A204.1 (cell line): ENCODE data around the gene TFCP2.
A peak's percentile ranks its signal among the peaks of the same experiment; 100 is the strongest.

ENCODE experiments used
- FAIRE-seq: peaks from 2 replicates; lab custom pipeline; 2012; peaks lifted over from hg19 to GRCh38; lab: Jason Lieb, UNC

TFCP2 gene

GRCh38 chr12:51150777-51151176 lies 22.2 kb downstream of the TFCP2 start:
- FAIRE-seq, result no peak

GRCh38 chr12:51147309-51147708 lies 25.6 kb downstream of the TFCP2 start:
- no peak for FAIRE-seq

DNA sequence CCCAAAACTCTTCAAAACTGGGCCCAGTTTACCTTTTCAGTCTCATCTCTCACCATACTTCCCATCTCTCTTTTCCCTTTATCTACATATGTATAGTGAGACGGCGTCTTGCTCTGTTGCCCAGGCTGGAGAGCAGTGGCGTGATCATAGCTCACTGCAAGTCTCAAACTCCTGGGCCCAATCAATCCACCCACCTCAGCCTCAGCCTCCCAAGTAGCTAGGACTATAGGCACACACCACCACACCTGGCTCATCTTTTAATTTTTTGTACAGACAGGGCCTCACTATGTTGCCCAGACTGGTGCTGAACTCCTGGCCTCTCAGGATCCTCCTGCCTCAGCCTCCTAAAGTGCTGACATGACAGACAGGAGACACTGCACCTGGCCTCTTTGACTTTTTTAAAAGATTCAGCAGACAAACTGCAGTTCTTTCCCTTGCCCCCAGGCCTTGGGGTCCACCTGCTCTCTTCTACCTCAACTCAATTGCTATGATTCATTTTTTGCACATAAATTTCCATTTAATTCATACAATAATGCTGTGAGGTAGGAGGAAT lies 33.6 kb downstream of the TFCP2 start:
- no peak for FAIRE-seq

DNA sequence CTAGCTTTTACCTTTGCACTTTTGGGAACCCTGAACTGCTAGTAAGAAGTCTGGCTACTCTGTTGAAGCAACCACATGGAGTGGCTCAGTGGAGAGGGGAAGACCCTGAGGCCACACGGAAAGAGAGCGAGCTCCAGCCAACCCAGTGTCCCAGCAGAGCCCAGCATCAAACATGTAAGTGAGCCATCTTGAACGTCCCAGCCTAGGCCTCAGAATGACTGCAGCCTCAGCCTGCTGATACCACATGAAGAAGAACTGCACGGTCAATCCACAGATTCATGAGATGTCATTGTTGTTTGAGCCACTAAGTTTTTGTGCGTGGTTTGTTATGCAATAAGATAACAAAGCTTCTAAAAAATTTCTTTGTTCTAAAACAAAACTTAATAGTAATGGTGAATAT lies 40.2 kb downstream of the TFCP2 start:
- FAIRE-seq, result no peak

GRCh38 chr12:51131745-51132521 lies 41.0 kb downstream of the TFCP2 start:
- no peak for FAIRE-seq

GRCh38 chr12:51128919-51129318 lies 44.0 kb downstream of the TFCP2 start:
- FAIRE-seq, result no peak

- FAIRE-seq, result no peak
Observed at GRCh38 chr12:51127050-51127729, 45.7 kb downstream of the TFCP2 start.

GRCh38 chr12:51126297-51126696 lies 46.6 kb downstream of the TFCP2 start:
- FAIRE-seq, result no peak

- no peak for FAIRE-seq
Observed at GRCh38 chr12:51124504-51124903, 48.4 kb downstream of the TFCP2 start.

GRCh38 chr12:51122844-51123243 lies 50.1 kb downstream of the TFCP2 start:
- no peak for FAIRE-seq

DNA sequence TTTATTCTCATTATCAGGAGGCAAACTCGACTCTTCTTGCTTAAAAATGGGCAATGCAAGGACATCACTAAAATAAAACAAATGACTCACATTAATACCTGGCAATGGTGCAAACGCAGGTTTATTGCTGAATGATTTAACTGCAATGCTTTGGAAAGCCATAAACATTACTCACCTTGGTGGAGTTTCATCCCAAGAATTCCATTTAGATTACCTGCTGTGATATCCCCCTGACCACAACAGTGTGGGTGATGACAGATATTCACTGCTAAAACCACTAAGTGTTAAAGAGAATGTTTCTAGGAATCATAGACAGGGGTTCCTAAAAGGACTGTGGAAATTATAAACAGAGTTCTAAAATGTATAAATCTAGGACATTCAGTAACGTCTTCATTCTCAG lies 54.2 kb downstream of the TFCP2 start:
- FAIRE-seq, result no peak

DNA sequence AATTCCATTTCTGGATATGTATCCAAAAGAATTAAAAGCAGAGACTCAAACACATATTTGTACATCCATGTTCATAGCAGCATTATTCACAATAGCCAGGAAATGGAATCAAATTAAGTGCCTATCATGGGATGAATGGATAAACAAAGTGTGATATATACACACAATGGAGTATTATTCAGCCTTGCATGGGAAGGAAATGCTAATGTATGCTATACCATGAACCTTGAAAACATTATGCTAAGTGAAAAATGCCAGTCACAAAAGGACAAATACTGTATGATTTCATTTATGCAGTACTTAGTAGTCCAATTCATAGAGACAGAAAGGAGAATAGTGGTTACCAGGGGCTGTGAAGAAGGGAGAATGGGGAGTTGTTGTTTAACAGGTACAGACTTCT lies 57.4 kb downstream of the TFCP2 start:
- no peak for FAIRE-seq

- FAIRE-seq, result no peak
Observed at GRCh38 chr12:51108136-51108535, 64.8 kb downstream of the TFCP2 start.

DNA sequence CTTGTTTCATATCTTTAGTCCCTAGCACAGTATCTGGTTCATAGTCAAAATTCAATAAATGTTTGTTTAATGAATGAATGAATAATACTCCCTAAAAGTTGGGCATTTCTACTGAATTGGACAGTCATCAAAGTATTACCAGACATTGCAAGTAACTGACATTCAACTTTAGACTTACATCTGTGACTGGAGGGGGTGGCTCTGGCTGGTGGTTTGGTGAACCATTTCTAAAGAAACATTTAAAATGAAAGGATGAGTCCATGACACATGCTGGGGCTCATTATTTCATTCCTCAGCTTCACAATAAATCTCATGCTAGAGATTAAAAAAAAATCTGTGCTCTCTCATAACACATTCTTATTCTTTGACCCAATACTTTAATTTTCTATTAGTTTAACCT lies 69.0 kb downstream of the TFCP2 start:
- no peak for FAIRE-seq

- FAIRE-seq, result no peak
Observed at GRCh38 chr12:51098611-51099010, 74.3 kb downstream of the TFCP2 start.

- no peak for FAIRE-seq
Observed at GRCh38 chr12:51090705-51091229, 82.2 kb downstream of the TFCP2 start.

DNA sequence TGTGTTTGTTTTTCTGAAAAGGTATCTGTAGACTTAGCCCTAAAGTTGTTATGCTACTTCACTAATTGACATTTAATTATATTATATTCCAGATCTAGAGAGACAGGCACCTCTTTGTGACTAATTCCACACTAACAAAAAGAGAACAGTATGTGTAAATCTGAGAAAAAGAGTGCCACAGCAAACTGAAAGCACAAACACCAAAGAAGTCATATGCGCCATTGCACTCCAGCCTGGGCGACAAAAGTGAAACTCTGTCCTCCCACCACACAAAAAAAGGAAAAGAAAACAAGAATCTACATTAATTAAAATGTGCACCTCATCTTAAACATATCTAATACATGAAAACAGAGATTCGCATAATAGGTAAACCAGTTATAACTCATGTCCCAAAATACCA lies 85.1 kb downstream of the TFCP2 start:
- no peak for FAIRE-seq

GRCh38 chr12:51086933-51087332 lies 86.0 kb downstream of the TFCP2 start:
- no peak for FAIRE-seq

DNA sequence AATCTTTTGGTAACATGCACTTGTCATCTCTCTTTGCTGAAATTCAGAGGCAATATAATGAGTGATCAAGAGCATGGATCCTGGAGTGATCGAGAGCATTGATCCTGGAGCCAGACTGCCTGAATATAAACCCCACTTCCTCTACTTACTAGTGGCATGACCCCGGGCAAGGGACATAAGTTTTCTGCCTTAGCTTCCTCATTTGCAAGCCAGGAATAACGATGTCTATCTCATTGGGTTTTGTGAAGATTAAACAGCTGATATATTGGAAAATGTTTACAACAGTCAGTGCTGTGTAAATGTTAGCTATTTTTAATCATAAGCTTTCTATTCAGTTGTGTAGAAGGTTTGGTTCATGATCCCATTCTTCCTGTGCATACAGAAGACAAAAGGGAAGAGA lies 87.2 kb downstream of the TFCP2 start:
- no peak for FAIRE-seq

- FAIRE-seq, result peak; percentile 29
Observed at GRCh38 chr12:51083126-51083833, 89.7 kb downstream of the TFCP2 start, which contains the start of gene CSRNP2. TSS of gene CSRNP2 (minus strand) at chr12:51083596. CDS start at chr12:51076561, 7,035 bp downstream.

GRCh38 chr12:51082561-51083125 lies 90.3 kb downstream of the TFCP2 start:
- no peak for FAIRE-seq

- no peak for FAIRE-seq
Observed at GRCh38 chr12:51081421-51081820, 91.5 kb downstream of the TFCP2 start.
